CD4-positive, alpha-beta T cell treated with Interleukin-4 for 1 hour (primary cell): ENCODE results near the gene APOC3.
A peak's percentile ranks its signal among the peaks of the same experiment; 100 is the strongest.

Experiments
- DNase-seq, 2 donors: peaks; one replicate each; pipeline ENCODE4 v3.0.0-alpha.2; 2020 to 2022

APOC3 gene

DNA sequence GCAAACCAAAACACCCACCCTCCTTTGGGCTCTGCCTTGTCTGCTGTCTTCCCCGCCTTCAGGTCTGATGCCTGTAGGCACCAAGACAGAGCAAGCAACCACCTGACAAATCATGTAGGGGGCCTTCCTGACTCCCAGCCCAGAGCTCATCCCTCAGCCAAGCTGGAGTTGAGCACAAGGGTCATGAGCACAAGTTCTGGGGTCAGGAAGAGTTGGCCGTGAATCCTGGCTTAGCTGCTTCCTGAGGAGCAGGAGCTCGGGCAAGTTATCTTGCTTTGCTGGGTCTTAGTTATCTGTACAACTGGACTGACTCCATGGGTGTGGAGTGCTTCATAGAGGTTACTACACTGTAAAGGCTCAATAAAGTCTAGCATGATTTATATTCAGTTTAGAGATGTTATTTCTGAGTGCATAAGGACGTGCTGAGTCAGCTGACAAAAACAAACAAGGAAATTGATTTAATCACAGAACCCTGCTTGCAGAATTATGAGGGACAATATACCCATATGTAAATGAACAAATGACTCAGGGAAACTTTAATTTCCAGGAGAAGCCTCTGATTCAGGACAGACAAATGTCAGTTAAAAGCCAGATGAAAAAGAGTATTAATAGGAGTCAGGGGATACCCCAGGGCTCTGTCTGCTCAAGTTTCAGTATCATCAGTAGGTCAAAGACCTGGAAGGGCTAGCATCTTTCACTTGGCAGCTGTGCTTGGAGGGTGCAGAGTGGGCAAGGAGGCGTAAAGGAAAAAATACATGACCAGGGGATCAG, 22.7 kb downstream of the APOC3 start:
- DNase-seq = no peak

DNA sequence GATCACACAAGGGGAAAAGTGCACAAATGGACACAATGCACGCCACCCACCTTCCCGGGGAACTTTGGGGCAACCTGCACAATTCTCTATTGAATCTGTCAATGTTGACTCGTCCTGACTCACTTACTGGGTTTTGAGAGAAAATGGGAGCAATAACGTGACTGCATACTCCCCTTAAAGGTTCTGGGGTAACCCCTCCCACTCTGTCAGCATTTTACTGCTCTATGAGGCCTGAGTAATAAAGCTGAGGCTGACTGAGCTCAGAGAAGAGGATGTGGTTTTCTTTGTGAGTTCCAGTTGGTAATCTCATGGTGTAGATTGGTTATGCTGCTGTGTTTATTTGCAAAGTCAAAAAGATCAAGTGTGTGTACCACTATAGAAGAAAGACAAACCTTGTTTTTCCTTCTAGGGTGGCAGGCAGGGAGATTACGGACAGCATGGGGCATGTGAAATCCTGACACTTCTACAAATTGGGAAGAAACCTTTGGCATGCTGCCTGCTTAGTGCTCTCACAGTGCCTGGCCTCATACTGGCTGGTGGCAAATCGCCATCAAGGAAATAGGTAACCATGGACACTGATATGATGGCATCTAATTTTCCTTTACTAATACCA, 23.9 kb downstream of the APOC3 start:
- DNase-seq = peak; percentile 68 to 84

DNA sequence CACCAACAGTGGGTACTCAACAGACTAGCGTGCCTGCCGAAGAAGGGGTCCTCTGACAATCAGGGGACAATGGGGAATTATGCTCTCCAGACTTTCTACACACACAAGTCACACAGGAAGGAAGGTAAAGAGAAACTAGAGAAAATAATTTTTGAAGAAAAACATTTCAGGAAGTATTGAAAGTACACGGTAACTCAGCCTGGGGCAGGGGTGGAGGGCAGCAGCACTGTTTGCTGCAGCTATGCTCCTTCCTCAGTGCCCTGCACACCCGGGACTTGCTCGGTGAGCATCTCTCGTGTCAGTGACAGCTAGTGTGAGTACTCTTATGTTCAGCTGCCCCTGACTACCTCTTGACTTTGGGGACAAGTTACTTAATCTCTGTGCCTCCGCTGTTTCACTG, 25.7 kb downstream of the APOC3 start:
- no peak for DNase-seq

- DNase-seq = no peak
Measured at GRCh38 chr11:116856423-116856822, 26.7 kb downstream of the APOC3 start.

DNA sequence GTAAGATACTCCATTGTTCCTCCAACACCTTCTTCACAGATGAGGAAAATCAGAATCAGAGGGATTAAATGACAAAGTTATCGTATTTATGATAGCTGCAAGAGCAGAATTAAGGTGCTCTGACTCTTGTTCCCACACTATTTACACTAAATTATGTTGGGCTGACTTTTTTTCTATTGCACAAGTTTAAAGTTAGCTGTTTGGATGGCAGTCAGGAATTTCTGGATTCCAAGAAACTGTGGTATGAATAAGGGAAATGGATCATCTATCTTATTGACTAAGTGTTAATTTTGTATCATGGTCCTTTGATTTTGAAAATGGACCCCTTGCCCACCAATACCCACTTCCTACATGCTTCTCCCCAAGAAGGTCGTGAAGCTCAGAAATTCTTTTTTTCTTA, 27.6 kb downstream of the APOC3 start:
- DNase-seq = no peak

GRCh38 chr11:116857936-116858335, 28.2 kb downstream of the APOC3 start:
- no peak for DNase-seq

- no peak for DNase-seq
Measured at GRCh38 chr11:116859175-116859574, 29.5 kb downstream of the APOC3 start.

- DNase-seq = no peak
Measured at GRCh38 chr11:116860303-116860702, 30.6 kb downstream of the APOC3 start.

- DNase-seq = no peak
Measured at GRCh38 chr11:116861539-116861938, 31.8 kb downstream of the APOC3 start.

- no peak for DNase-seq
Measured at GRCh38 chr11:116862185-116862584, 32.5 kb downstream of the APOC3 start.

- DNase-seq = no peak
Measured at GRCh38 chr11:116862951-116863350, 33.2 kb downstream of the APOC3 start.

DNA sequence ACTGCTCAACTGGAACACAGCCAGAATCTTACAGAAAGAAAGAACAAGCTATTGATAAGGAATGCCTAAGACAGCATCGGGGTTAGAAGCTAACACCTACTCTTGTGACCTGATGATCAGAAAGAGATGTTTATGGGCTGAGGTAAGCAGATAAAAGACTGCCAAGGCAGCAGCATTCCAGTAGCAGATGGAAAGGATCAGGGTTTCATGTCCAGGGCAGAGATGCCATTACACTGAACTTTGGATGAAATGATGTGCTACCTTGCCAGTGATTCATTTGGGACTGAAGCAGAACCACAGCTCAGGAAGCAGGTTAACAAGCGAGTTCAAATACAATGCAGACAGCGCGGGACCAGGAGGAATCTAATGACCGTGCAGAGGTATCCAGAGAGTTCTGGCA, 34.8 kb downstream of the APOC3 start:
- DNase-seq = no peak

DNA sequence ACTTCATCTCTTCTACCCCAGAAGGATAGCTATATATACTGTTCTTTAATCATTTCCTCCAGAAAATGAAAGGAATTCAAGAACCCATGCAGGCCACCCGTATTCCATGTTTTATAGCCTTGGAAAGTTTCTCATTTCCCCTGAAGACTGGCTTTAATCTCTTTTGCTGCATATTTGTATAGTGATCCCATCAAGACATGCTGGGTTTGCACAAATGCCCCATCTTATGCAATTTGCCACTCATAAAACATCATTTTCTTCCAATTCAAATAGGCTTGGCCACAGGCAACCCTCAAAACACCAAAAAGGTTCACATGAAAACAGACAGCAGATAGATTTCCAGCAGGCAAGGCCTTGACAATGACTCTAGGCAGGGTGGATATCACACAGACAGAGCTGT, 36.0 kb downstream of the APOC3 start:
- no peak for DNase-seq

GRCh38 chr11:116866804-116867455, 37.2 kb downstream of the APOC3 start:
- no peak for DNase-seq

- no peak for DNase-seq
Measured at GRCh38 chr11:116867619-116868018, 37.9 kb downstream of the APOC3 start.

- no peak for DNase-seq
Measured at GRCh38 chr11:116868066-116868465, 38.4 kb downstream of the APOC3 start.

- no peak for DNase-seq
Measured at GRCh38 chr11:116869610-116870009, 39.9 kb downstream of the APOC3 start.

DNA sequence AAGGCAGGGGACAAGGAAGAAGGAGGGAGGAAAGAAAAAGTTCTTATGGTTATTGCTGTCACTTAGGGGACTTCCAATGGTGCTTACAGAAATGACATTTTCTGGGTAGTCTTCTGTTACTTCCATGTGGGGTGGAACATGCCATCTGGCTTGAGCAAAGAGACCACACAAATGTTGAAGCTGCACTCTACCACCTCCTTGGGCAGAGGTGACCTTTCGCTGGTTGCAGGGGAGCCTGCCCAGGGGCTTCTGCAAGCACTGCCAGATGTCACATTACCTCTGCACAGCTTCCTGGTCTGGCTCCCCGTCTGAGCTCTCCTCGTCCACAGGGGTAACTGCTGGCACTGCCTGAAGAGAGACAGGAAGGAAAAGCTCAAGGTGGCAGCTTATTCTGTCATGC, 40.3 kb downstream of the APOC3 start:
- DNase-seq = no peak

- DNase-seq = no peak
Measured at GRCh38 chr11:116871248-116871647, 41.5 kb downstream of the APOC3 start.

- no peak for DNase-seq
Measured at GRCh38 chr11:116873381-116873780, 43.7 kb downstream of the APOC3 start.

DNA sequence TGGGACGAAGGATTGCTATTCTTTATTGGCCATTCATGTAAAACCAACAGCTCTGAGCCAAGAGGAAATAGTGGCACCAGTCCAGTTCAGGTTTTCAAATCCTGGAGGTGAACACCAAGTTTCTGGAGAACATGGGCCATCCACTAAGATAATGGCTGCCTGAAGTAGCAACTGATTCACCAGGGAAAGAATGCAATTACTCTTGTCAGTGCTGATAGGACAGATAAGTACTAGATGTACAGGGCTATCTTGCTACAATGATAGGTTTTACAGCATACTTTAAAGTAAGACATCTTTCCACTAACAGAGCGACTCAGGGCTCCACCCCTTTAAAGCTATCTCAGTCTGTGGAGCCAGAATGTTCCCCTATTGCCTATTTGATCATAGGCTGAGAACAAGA, 44.5 kb downstream of the APOC3 start:
- DNase-seq = no peak

DNA sequence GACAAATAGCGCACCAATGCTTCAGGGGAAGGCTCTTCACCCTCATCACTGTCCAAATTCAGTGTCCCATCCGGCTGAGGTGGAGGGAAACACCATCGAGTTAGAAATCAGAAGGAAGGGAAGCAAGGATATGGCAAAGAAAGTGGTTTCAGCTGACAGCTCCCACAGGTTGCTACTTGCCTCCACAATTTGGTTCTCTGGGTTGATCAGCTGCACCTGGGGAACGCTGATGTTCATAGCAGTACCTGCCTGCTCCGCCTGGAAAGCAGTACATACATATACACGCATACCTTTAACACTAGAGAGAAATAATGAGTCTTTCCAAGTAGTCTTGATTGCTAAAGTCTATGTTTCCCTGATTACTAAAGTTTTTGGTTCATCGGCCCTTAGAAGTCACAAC, 45.5 kb downstream of the APOC3 start:
- no peak for DNase-seq

GRCh38 chr11:116876656-116877055, 46.9 kb downstream of the APOC3 start:
- no peak for DNase-seq
